Measurements from ENCODE around the gene SLC40A1.

Gene SLC40A1

GRCh38 chr2:189540551-189540950 lies 40.0 kb downstream of the SLC40A1 start:
- no peak for DNase-seq (ENCODE audit: low read depth in 2 of 2)

DNA sequence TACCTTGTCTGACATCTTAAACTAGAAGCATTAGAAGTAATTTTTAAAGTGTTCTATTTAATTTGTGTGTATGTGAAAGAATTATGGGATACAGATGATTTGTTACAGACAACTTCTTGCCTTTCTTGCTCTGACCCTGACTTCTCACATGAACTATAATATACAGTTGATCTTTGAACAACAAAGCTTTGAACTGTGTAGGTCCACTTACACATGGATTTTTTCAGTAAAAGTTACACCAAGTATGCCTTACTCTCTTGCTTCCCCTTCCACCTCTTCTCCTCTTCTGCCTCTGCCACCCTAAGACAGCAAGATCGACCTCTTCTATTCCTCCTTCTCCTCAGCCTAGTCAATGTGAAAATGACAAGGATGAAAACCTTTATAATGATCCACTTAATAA lies 42.2 kb downstream of the SLC40A1 start:
- no peak for DNase-seq (ENCODE audit: low read depth in 2 of 2)

GRCh38 chr2:189536830-189537229 lies 43.8 kb downstream of the SLC40A1 start:
- DNase-seq (ENCODE audit: low read depth in 2 of 2) = no peak

DNA sequence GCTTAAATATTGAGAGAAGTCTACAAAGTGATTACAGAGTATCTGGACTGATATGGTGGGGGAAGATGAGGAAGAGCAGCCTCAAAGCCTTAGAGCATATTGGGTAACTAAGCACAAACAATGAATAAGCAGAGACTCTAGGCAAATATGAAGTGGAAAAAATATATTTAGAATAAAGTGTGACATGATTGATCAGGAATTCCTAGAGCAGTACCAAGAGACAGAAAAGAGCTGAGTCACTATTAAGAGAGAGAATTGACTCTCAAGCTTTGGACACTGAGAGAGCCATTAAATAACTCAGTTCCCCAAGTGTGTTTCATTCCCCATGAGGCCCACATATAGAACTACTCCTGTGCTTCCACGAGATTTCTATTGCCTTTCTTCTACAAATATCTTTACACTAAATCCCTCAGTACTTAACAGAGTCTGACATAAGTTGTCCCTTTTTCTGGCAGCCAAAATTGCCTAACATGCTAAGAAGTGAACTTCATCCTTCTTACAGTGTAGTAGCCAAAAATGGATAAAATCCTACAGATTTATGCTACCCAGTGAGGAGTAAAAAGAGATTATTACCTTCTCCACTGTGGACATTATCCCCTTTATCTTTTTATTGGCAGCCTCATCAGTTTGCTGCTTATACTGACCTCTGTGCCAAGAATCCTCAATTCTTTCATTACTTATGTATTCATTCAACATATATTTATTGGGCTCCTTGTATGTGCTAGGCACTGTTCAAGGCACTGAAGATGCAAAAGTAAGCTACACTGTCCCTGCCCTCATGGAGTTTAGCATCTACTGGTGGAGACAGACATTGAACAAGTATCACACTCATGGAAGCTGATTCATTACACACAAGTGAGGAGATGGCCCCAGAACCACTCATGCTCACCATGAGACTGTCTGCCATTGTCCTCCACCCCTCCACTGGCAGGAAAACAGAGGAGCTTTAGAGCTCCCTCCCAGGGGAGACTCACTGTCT lies 45.4 kb downstream of the SLC40A1 start:
- DNase-seq (ENCODE audit: low read depth in 2 of 2) = no peak

GRCh38 chr2:189533288-189534035 lies 47.1 kb downstream of the SLC40A1 start:
- DNase-seq (ENCODE audit: low read depth in 2 of 2) = no peak

GRCh38 chr2:189530965-189531637 lies 49.5 kb downstream of the SLC40A1 start:
- no peak for DNase-seq (ENCODE audit: low read depth in 2 of 2)

GRCh38 chr2:189528617-189529016 lies 52.0 kb downstream of the SLC40A1 start:
- DNase-seq (ENCODE audit: low read depth in 2 of 2) = no peak

- no peak for DNase-seq (ENCODE audit: low read depth in 2 of 2)
Measured at GRCh38 chr2:189527812-189528592, 52.6 kb downstream of the SLC40A1 start.

DNA sequence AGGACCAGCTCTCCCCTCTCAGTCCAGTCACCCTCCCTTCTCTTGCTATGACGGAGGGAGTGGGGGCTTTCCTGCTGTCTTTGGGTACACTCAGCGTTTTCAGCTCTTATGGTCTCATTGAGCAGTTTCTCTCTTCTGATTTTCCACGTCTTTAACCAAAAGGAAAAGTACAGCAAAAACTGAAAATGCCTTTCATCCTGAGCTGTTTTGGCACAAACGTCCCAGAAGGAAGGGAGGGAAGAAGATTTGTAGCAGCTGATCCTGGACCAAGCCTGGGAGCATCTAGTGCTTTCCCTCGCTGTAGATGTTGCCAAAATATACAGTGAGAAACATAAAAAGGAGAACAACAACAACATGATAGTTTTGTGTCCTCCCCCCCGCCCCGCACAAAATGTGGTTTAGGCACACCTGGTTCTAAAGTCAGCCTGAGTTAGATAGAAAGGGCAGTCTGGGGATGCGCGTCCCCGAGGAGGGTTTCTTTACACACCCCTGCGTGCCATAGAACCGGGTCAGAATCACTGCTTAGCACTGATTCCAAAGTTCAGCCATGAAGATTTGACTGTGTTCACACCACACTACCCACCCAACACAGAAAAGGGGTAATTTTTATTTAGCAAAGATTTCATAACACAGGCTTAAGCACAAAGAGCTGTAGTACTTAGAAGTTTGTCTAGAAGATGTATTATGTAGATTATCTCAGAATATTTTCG lies 53.4 kb downstream of the SLC40A1 start:
- DNase-seq (ENCODE audit: low read depth in 2 of 2) = no peak

DNA sequence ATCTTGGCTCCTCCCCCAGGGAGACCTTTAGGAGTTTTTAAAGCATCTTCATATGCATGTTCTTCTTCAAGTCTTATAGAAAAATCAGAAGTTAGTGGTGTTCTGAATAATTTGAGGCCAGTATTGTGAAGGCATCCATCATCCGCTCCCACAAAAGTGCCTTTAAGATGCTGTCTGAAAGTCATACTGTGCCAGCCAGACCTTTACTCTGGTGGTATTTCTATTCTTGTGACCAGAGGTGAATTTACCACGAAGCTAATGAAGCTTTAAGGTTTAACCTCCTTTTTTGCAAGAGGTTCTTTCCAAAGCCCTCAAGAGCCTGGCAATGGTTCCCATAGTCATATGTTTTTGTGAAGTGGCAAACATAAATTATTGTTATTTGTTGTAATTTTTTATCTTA lies 54.3 kb downstream of the SLC40A1 start:
- no peak for DNase-seq (ENCODE audit: low read depth in 2 of 2)

DNA sequence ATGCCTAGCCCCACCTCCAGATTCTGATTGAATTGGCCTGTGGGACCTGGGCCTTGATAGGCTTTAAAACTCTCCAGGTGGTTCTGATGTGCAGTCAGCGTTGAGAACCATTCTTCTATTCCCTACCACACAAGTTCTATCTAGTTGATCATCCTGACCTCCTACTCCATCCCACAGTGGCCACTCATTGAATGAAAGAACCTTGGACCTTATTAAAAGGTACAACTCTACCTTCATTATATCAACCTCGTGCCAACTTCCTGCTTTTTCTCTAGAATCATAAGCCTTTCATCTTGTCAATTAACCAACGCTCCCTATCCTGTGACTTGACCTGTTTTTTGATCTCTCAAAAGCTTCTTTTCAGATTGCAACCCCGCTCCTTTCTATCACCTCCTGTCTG lies 55.8 kb downstream of the SLC40A1 start:
- no peak for DNase-seq (ENCODE audit: low read depth in 2 of 2)

- DNase-seq (ENCODE audit: low read depth in 2 of 2) = no peak
Measured at GRCh38 chr2:189522435-189523151, 58.0 kb downstream of the SLC40A1 start.

DNA sequence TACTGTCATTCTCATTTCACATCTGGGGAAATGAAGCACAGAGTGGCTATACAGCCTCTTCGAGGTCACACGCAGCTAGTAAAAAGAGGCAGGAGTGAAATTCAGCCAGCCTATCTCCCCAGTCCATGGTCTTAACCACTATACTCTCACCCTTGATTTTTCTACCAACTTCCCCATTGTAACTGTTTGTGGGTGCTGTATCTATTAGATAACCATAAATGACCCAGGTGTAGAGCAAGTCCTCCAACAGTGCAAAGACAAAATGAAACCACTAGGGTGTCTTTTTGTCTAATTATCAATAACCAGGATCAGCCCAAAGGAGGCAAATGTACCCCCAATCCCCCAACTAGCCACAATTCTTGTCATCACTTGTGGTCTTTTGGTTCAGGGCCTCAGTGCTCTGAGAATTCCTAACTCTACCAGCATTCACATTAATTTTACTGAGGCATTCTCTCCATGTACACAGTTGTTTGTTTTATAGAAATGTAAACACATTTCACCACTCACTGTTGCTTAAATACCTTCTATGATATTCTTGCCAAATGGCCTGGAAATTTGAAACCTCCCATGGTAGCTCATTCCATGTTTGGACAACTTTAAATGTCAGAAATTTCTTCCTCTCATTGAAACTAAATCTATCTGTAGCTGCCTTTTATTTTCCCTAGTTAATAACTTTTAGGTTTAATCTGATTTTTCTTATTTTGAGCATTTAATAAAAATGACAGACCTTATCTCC lies 58.7 kb downstream of the SLC40A1 start:
- DNase-seq (ENCODE audit: low read depth in 2 of 2) = no peak

GRCh38 chr2:189519631-189520387 lies 60.8 kb downstream of the SLC40A1 start:
- no peak for DNase-seq (ENCODE audit: low read depth in 2 of 2)

- no peak for DNase-seq (ENCODE audit: low read depth in 2 of 2)
Measured at GRCh38 chr2:189517847-189518535, 62.6 kb downstream of the SLC40A1 start.

DNA sequence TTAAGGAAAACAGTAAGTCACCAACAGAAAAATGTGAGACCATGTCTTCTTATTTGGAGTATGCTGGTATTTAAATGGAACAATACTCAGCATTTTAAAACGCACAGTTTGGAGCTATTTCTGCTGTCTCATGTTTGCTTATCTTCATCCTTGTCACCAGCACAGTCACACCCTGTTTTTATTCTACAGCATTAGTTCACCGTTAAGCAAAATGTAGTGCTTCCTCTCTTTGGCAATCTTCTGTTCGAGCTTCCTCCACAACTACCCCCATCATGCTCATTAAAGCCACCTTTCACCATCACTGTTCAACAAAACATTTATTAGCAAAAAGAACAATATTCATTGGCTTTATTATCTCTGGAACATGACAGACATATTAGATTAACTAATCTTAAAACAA lies 64.0 kb downstream of the SLC40A1 start:
- no peak for DNase-seq (ENCODE audit: low read depth in 2 of 2)

DNA sequence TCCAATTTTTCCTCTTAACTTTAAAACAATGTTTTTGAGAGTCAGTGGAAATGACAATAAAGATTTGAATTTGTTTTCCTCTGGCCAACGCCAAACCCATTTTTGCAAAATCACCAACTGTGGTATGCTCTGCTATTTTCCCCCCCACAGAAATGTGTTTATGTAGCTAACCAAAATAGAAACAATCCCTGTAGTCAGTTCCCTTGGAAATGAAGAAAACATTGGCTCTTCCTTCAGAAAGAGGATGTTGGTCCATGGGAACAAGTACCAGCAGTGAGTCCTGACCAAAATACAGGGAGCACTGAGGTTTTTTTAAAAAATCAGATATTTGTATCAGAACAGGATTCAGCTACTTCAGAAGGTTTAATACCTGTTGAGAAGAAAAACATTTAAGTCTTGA lies 65.3 kb downstream of the SLC40A1 start:
- DNase-seq (ENCODE audit: low read depth in 2 of 2) = no peak

- no peak for DNase-seq (ENCODE audit: low read depth in 2 of 2)
Measured at GRCh38 chr2:189514104-189514503, 66.5 kb downstream of the SLC40A1 start.

Data from stimulated activated CD8-positive, alpha-beta memory T cell treated with anti-CD3 and anti-CD28 coated beads, Interleukin-2, amount 100 ng/mL, for 1 hour (primary cell).